ENCODE data around the gene GNAI1. TPM values are rescaled to one million over a fixed set of nuclear protein-coding genes. Genes with fewer than 3 reads are reported as not detected.

GNAI1 gene
- total RNA-seq, 1 donor from 2014 or later, result 61.1 TPM

- Mint-ChIP-seq H3K27ac (no peak overlapping the region), H3K27me3 (ENCODE audit: low read depth) (no peaks in the 10 kb centered on the region), H3K36me3 (no peaks in the 10 kb centered on the region), H3K9me3 (no peaks in the 10 kb centered on the region), H3K4me1 (no peaks in the 10 kb centered on the region), H3K4me3 (no peak overlapping the region)
- TF ChIP-seq, protein P1, sequence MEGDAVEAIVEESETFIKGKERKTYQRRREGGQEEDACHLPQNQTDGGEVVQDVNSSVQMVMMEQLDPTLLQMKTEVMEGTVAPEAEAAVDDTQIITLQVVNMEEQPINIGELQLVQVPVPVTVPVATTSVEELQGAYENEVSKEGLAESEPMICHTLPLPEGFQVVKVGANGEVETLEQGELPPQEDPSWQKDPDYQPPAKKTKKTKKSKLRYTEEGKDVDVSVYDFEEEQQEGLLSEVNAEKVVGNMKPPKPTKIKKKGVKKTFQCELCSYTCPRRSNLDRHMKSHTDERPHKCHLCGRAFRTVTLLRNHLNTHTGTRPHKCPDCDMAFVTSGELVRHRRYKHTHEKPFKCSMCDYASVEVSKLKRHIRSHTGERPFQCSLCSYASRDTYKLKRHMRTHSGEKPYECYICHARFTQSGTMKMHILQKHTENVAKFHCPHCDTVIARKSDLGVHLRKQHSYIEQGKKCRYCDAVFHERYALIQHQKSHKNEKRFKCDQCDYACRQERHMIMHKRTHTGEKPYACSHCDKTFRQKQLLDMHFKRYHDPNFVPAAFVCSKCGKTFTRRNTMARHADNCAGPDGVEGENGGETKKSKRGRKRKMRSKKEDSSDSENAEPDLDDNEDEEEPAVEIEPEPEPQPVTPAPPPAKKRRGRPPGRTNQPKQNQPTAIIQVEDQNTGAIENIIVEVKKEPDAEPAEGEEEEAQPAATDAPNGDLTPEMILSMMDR (IDR thresholded peaks at IDR 0.05; ENCODE audit: unreplicated experiment), result no peak
- DNase-seq (ENCODE audit: low spot score in 2 of 2, unreplicated experiment in 2 of 2), result no peak
Measured at GRCh38 chr7:80124526-80125264, 9.9 kb upstream of the GNAI1 start.

DNA sequence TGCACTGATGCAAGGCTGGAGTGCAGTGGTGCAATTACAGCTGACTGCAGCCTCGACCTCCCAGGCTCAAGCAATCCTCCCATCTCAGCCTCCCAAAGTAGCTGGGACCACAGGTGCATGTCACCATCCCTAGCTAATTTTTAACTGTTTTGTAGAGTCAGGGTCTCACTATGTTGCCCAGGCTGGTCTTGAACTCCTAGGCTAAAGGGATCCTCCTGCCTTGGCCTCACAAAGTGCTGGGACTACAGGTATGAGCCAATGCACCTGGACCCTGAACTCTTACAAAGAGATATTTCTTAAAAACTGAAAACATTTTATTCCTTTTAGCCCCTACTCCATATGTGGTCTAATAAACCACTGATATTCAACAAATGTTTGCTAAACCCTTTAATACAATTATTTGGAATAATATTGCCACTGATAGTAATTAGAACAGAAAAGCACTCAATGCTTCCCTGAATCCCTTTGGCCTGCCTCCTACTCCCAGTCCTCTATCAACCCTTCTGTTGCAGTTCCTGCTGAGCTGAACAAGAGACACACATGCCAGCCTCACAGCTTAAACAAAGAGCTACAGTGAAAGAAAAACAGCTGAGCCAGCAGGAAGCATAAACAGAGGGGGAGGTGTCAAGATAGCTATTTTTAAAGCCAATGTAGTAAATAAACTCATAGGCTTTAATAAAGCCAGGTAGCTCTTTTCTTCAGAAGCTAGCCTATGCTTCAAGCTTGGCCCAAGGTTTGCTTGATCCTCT, 7.0 kb upstream of the GNAI1 start:
- Mint-ChIP-seq H3K27me3 (ENCODE audit: low read depth) (no peaks in the 10 kb centered on the region), H3K4me1 (peaks cover 3% of the 10 kb centered on the region), H3K36me3 (no peaks in the 10 kb centered on the region), H3K27ac (no peak overlapping the region), H3K4me3 (no peak overlapping the region), H3K9me3 (no peaks in the 10 kb centered on the region)
- TF ChIP-seq, protein P1 (IDR thresholded peaks at IDR 0.05; ENCODE audit: unreplicated experiment), result no peak
- DNase-seq (ENCODE audit: low spot score in 2 of 2, unreplicated experiment in 2 of 2), result no peak

- Mint-ChIP-seq H3K4me3 (no peak overlapping the region), H3K9me3 (no peaks in the 10 kb centered on the region), H3K27me3 (ENCODE audit: low read depth) (no peaks in the 10 kb centered on the region), H3K36me3 (no peaks in the 10 kb centered on the region), H3K4me1 (peaks cover 10% of the 10 kb centered on the region), H3K27ac (no peak overlapping the region)
- DNase-seq (ENCODE audit: low spot score in 2 of 2, unreplicated experiment in 2 of 2), result no peak
- TF ChIP-seq, protein P1 (IDR thresholded peaks at IDR 0.05; ENCODE audit: unreplicated experiment), result no peak
Measured at GRCh38 chr7:80128918-80129317, 5.7 kb upstream of the GNAI1 start.

DNA sequence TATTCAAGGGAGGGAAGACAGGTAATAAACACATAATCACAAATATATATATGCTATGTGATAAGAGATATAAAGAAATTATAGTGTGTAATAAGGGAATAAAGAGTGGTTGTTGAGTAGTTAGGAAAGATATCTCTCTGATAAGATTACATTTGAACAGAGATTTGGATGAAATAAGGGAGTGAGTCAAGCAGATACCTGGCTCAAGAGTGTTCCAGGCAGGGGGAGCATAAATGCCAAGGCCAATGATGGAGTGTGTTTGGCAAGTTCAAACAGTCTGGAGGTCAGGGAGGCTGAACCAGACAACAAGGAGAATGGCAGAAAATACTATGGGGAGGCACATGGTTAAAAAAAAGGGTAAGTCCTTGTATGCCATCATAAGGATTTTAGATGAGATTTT, 4.8 kb upstream of the GNAI1 start:
- DNase-seq (ENCODE audit: low spot score in 2 of 2, unreplicated experiment in 2 of 2), result no peak
- TF ChIP-seq, protein P1 (IDR thresholded peaks at IDR 0.05; ENCODE audit: unreplicated experiment), result no peak
- H3K4me1 Mint-ChIP-seq, result peaks cover 14% of the 10 kb centered on the region
- H3K4me3 Mint-ChIP-seq, result no peak overlapping the region
- H3K9me3 Mint-ChIP-seq, result no peaks in the 10 kb centered on the region
- H3K27ac Mint-ChIP-seq, result no peak overlapping the region
- no peaks in the 10 kb centered on the region for H3K36me3 Mint-ChIP-seq
- H3K27me3 Mint-ChIP-seq (ENCODE audit: low read depth), result no peaks in the 10 kb centered on the region

- H3K9me3 Mint-ChIP-seq, result no peaks in the 10 kb centered on the region
- H3K27ac Mint-ChIP-seq, result no peak overlapping the region
- TF ChIP-seq, protein P1 (IDR thresholded peaks at IDR 0.05; ENCODE audit: unreplicated experiment), result no peak
- H3K27me3 Mint-ChIP-seq (ENCODE audit: low read depth), result no peaks in the 10 kb centered on the region
- H3K36me3 Mint-ChIP-seq, result no peaks in the 10 kb centered on the region
- H3K4me3 Mint-ChIP-seq, result no peak overlapping the region
- DNase-seq (ENCODE audit: low spot score in 2 of 2, unreplicated experiment in 2 of 2), result no peak
- H3K4me1 Mint-ChIP-seq, result peaks cover 19% of the 10 kb centered on the region
Measured at GRCh38 chr7:80131675-80132435, 2.8 kb upstream of the GNAI1 start.

Data from mesothelial cell of epicardium (in vitro differentiated cells).